Esophagus squamous epithelium (tissue), 5 donors: ENCODE measurements around the gene DPH7. TPM values are rescaled to one million over a fixed set of nuclear protein-coding genes. Genes with fewer than 3 reads are reported as not detected.

Experiments
- DNase-seq: peaks from one replicate; lab custom pipeline; 2025; lab: John Stamatoyannopoulos, UW
- H3K27ac ChIP-seq, 4 donors: fragments of 200-600 bp; sonication (generic); one replicate each; pipeline ENCODE4 v1.5.1; 2016 to 2019; ENCODE audit warnings: mild to moderate bottlenecking in 1 of 4
- H3K27me3 ChIP-seq, 4 donors: fragments of 200-600 bp; sonication (generic); 1 replicate in 3 of 4; 2 replicates in 1 of 4; pipeline versions ENCODE4 v1.5.1 to v1.6.0; 2017 to 2021; ENCODE audit warnings: antibody characterized with exemption in 1 of 4
- H3K36me3 ChIP-seq, 3 donors: fragments of 200-600 bp; sonication (generic); one replicate each; pipeline ENCODE4 v1.5.1; 2016 to 2019
- H3K4me1 ChIP-seq, 3 donors: fragments of 200-600 bp; sonication (generic); one replicate each; pipeline ENCODE4 v1.5.1; 2017 to 2019
- H3K4me3 ChIP-seq, 4 donors: fragments of 200-600 bp; sonication (generic); 1 replicate in 3 of 4; 2 replicates in 1 of 4; pipeline ENCODE4 v1.5.1; 2016 to 2019; ENCODE audit warnings: mild to moderate bottlenecking in 2 of 4, moderate library complexity in 1 of 4
- H3K9me3 ChIP-seq, 3 donors: fragments of 200-600 bp; sonication (generic); one replicate each; pipeline ENCODE4 v1.5.1; 2016 to 2019
- CTCF ChIP-seq, 6 experiments: fragments of 450-650 bp in 4 of 6; fragments of 200-600 bp in 2 of 6; sonication (generic) in 2 of 6; IDR thresholded peaks; one replicate each; pipeline ENCODE4 v1.5.1; 2016 to 2019; ENCODE audit warnings: antibody characterized with exemption in 6 of 6, mild to moderate bottlenecking in 4 of 6, moderate library complexity in 4 of 6
- POLR2A ChIP-seq, 4 donors: fragments of 450-650 bp; IDR thresholded peaks; one replicate each; pipeline ENCODE4 v1.6.1; 2017; ENCODE audit warnings: antibody characterized with exemption in 4 of 4, mild to moderate bottlenecking in 4 of 4, moderate library complexity in 3 of 4
- WGBS, 2 donors: methylation state at CpG; one replicate each; pipeline ENCODE4 v1.1.5; 2018; 5-methylcytosine and 5-hydroxymethylcytosine counted together
- intact Hi-C: fragments of 100-400 bp; cut with DNase I; formaldehyde crosslinking; loops from one replicate; pipeline ENCODE4 v1.15.0; 2022
- total RNA-seq, 4 donors: library from RNA; depleted of rRNA; stranded (reverse); fragments of >200 nt; gene quantifications; one replicate each; pipeline ENCODE4 v1.1.0, GENCODE V29; 2016
- donor health status: DM: yes; HTN: yes; CAD: no.

Gene DPH7
- total RNA-seq, 4 donors from 2014 or later = 13.4 to 32.2 (median 21.7) TPM

GRCh38 chr9:137606005-137606621, 27.4 kb upstream of the DPH7 start:
- H3K27ac ChIP-seq = peak overlapping the region; percentile 85 to 97 (median 96)
- peaks cover 32 to 62% (median 36%) of the 10 kb centered on the region in 3 donors for H3K4me1 ChIP-seq
- H3K4me3 ChIP-seq = peak overlapping the region; percentile 69 to 95 (median 84)
- TF ChIP-seq POLR2A (IDR thresholded peaks at IDR 0.05) (no peak), CTCF (IDR thresholded peaks at IDR 0.05) (no peak)
- intact Hi-C loops = no loop called here
- H3K36me3 ChIP-seq = peaks cover 0 to 8% (median 7%) of the 10 kb centered on the region in 3 donors
- no peak for DNase-seq
- WGBS, 2 donors = no CpG with 5 or more reads among the region's 57 CpGs
- H3K27me3 ChIP-seq = no peaks in the 10 kb centered on the region
- H3K9me3 ChIP-seq = no peaks in the 10 kb centered on the region

- peak within 1 kb of the TSS; percentile 85 to 97 (median 96) for H3K27ac ChIP-seq
- peaks cover 0 to 8% (median 7%) of the 10 kb centered on the region in 3 donors for H3K36me3 ChIP-seq
- TF ChIP-seq CTCF (IDR thresholded peaks at IDR 0.05) = no peak
- TF ChIP-seq POLR2A (IDR thresholded peaks at IDR 0.05) = peak in 2 of 4 donors; percentile 80 to 89
- H3K9me3 ChIP-seq = no peaks in the 10 kb centered on the region
- H3K27me3 ChIP-seq = no peaks in the 10 kb centered on the region
- WGBS, 2 donors = 2% methylated on average over 9 of the region's 111 CpGs; no CpG with 5 or more reads in 1 of the 2 donors
- H3K4me3 ChIP-seq = peak within 1 kb of the TSS; percentile 69 to 95 (median 84)
- intact Hi-C loops = no loop called here
- peak; percentile 92 for DNase-seq
- peaks cover 27 to 55% (median 31%) of the 10 kb centered on the region in 3 donors for H3K4me1 ChIP-seq
These were observed 26.6 kb upstream of the DPH7 start, which contains the start of gene ARRDC1 for GRCh38 chr9:137605121-137606004. Gene ARRDC1 (plus strand): TSS chr9:137605686. CDS start chr9:137605718, 32 bp downstream.

GRCh38 chr9:137604345-137605086, 25.8 kb upstream of the DPH7 start:
- Histone ChIP-seq H3K4me1 (peaks cover 27 to 50% (median 31%) of the 10 kb centered on the region in 3 donors), H3K9me3 (no peaks in the 10 kb centered on the region), H3K27me3 (no peaks in the 10 kb centered on the region), H3K27ac (peak overlapping the region; percentile 72 to 95 (median 82)), H3K4me3 (peak overlapping the region; percentile 49 to 95 (median 74)), H3K36me3 (peaks cover 0 to 7% (median 5%) of the 10 kb centered on the region in 3 donors)
- 19 to 43% methylated on average over 9 to 12 of the region's 49 CpGs for WGBS, 2 donors
- intact Hi-C loops = no loop called here
- no peak for DNase-seq
- TF ChIP-seq CTCF (IDR thresholded peaks at IDR 0.05) = no peak
- no peak for TF ChIP-seq POLR2A (IDR thresholded peaks at IDR 0.05)

- TF ChIP-seq POLR2A (IDR thresholded peaks at IDR 0.05) (no peak), CTCF (IDR thresholded peaks at IDR 0.05) (no peak)
- WGBS, 2 donors = 84 to 86% methylated on average over 7 to 12 of the region's 13 CpGs
- Histone ChIP-seq H3K9me3 (no peaks in the 10 kb centered on the region), H3K27ac (peak overlapping the region in 1 of 4 donors; percentile 88), H3K36me3 (peaks cover 0 to 7% (median 0%) of the 10 kb centered on the region in 3 donors), H3K4me3 (peak overlapping the region in 1 of 4 donors; percentile 91), H3K4me1 (peaks cover 27 to 50% (median 31%) of the 10 kb centered on the region in 3 donors), H3K27me3 (no peaks in the 10 kb centered on the region)
- intact Hi-C loops = no loop called here
- DNase-seq = no peak
These were observed 25.2 kb upstream of the DPH7 start for GRCh38 chr9:137603879-137604278.
